IMR-90 (cell line): Measurements from ENCODE around the gene CLPTM1. TPM values are rescaled to one million over a fixed set of nuclear protein-coding genes. Genes with fewer than 3 reads are reported as not detected.
"Not testable (repeated sequence)": the region's sequence is repeated elsewhere in the genome, so short reads cannot be mapped to it uniquely, and the experiment has no call there.

Source experiments
- ATAC-seq: fragments of 200-7000 bp; cut with Tn5 transposase; 2 replicates; pipeline ENCODE4 v1.9.1; 2020; ENCODE audit warnings: low read depth, mild to moderate bottlenecking, moderate library complexity
- BruUV-seq: library from RNA; stranded (reverse); fragments of 400-500 nt; replicated peaks from 2 replicates; lab custom pipeline; 2021; lab: Mats Ljungman, UMichigan
- CTCF ChIA-PET: fragments of 300-600 bp; formaldehyde crosslinking; extraction: SDS; loops from one replicate; lab custom pipeline; 2021; ENCODE audit warnings: antibody characterized with exemption; lab: Yijun Ruan, JAX
- POLR2A ChIA-PET: fragments of 300-600 bp; sonication (Branson Sonifier 250); formaldehyde crosslinking; loops from one replicate; lab custom pipeline; 2022; ENCODE audit warnings: antibody characterized with exemption; ENCODE audit not compliant: unreplicated experiment; lab: Charles Lee
- DNase-seq: peaks from one replicate; pipeline ENCODE4 v3.0.0; 2013
- H2AFZ ChIP-seq: replicated peaks from 2 replicates; pipeline ENCODE3; 2013; ENCODE audit warnings: low read length, mild to moderate bottlenecking; ENCODE audit not compliant: poor library complexity
- H2AK5ac ChIP-seq: 2 replicates; pipeline ENCODE4 v1.6.1; 2013; ENCODE audit warnings: low read depth, low read length, inconsistent platforms
- H2AK9ac ChIP-seq: replicated peaks from 2 replicates; pipeline ENCODE3; 2013; ENCODE audit warnings: mild to moderate bottlenecking, low read depth, low read length, moderate library complexity; ENCODE audit not compliant: poor library complexity
- H2BK120ac ChIP-seq: 2 replicates; pipeline ENCODE4 v1.6.1; 2013; ENCODE audit warnings: low read depth, low read length, inconsistent platforms
- H2BK15ac ChIP-seq: 3 replicates; pipeline ENCODE4 v1.6.1; 2013; ENCODE audit warnings: low read depth, low read length, inconsistent platforms
- H2BK20ac ChIP-seq: 2 replicates; pipeline ENCODE4 v1.6.1; 2013; ENCODE audit warnings: low read depth, mild to moderate bottlenecking, inconsistent platforms, low read length, moderate library complexity
- H2BK5ac ChIP-seq: 2 replicates; pipeline ENCODE4 v1.6.1; 2013; ENCODE audit warnings: mild to moderate bottlenecking, low read depth, low read length, inconsistent platforms; ENCODE audit not compliant: poor library complexity, severe bottlenecking
- H3K14ac ChIP-seq: replicated peaks from 2 replicates; pipeline ENCODE4 v1.6.1; 2013; ENCODE audit warnings: low read depth, low read length, inconsistent platforms
- H3K18ac ChIP-seq: 2 replicates; pipeline ENCODE4 v1.6.1; 2013; ENCODE audit warnings: low read depth, low read length, control low read depth
- H3K23ac ChIP-seq: 2 replicates; pipeline ENCODE4 v1.6.1; 2013; ENCODE audit warnings: low read depth, low read length, inconsistent platforms
- H3K27ac ChIP-seq: 2 replicates; pipeline ENCODE4 v1.5.1; 2013; ENCODE audit warnings: mild to moderate bottlenecking, control low read depth, low read length; ENCODE audit not compliant: insufficient read depth
- H3K27me3 ChIP-seq: 2 replicates; pipeline ENCODE4 v1.6.1; 2013; ENCODE audit warnings: low read length; ENCODE audit not compliant: control insufficient read depth, insufficient read depth
- H3K36me3 ChIP-seq: 2 replicates; pipeline ENCODE4 v1.6.1; 2013; ENCODE audit warnings: low read length, mixed read lengths; ENCODE audit not compliant: control insufficient read depth, insufficient read depth
- H3K4ac ChIP-seq: 2 replicates; pipeline ENCODE4 v1.6.1; 2013; ENCODE audit warnings: low read depth, low read length, inconsistent platforms
- H3K4me1 ChIP-seq: 2 replicates; pipeline ENCODE4 v1.6.1; 2013; ENCODE audit warnings: low read length, mixed read lengths; ENCODE audit not compliant: control insufficient read depth, insufficient read depth
- H3K4me2 ChIP-seq: 2 replicates; pipeline ENCODE4 v1.6.1; 2013; ENCODE audit warnings: low read depth, mild to moderate bottlenecking, control low read depth, low read length, moderate library complexity
- H3K4me3 ChIP-seq: 2 replicates; pipeline ENCODE4 v1.5.1; 2013; ENCODE audit warnings: low read depth, mild to moderate bottlenecking, control low read depth, low read length, moderate library complexity; ENCODE audit not compliant: insufficient read depth
- H3K56ac ChIP-seq: 2 replicates; pipeline ENCODE4 v1.6.1; 2013; ENCODE audit warnings: low read length, inconsistent platforms; ENCODE audit not compliant: insufficient read depth; ENCODE audit errors: extremely low read depth
- H3K79me1 ChIP-seq, 2 experiments: 2 replicates each; pipeline ENCODE4 v1.6.1; 2013; ENCODE audit warnings: low read length in 2 of 2, inconsistent platforms in 1 of 2, low read depth in 1 of 2
- H3K9ac ChIP-seq: 2 replicates; pipeline ENCODE4 v1.6.1; 2013; ENCODE audit warnings: low read depth, low read length, control low read depth
- H3K9me1 ChIP-seq: 2 replicates; pipeline ENCODE4 v1.6.1; 2013; ENCODE audit warnings: low read length, inconsistent platforms; ENCODE audit not compliant: insufficient read depth
- H3K9me3 ChIP-seq: 2 replicates; pipeline ENCODE4 v1.6.1; 2013; ENCODE audit warnings: low read length; ENCODE audit not compliant: control insufficient read depth, insufficient read depth
- H4K20me1 ChIP-seq: 2 replicates; pipeline ENCODE4 v1.6.1; 2013; ENCODE audit warnings: low read length, inconsistent platforms; ENCODE audit not compliant: insufficient read depth
- H4K5ac ChIP-seq: 2 replicates; pipeline ENCODE4 v1.6.1; 2013; ENCODE audit warnings: mild to moderate bottlenecking, low read depth, low read length, control low read depth
- H4K8ac ChIP-seq, 2 experiments: 2 replicates each; pipeline ENCODE4 v1.6.1; 2013; ENCODE audit warnings: low read depth in 2 of 2, low read length in 2 of 2, control low read depth in 1 of 2, inconsistent platforms in 1 of 2
- H4K91ac ChIP-seq: 2 replicates; pipeline ENCODE4 v1.6.1; 2013; ENCODE audit warnings: low read depth, low read length, inconsistent platforms; ENCODE audit not compliant: insufficient read depth
- FOS ChIP-seq: fragments of 150-350 bp; IDR thresholded peaks from 2 replicates; pipeline ENCODE4 v1.6.1; 2016; ENCODE audit warnings: low read depth, low read length
- RFX5 ChIP-seq: IDR thresholded peaks from 2 replicates; pipeline ENCODE4 v1.8.0; 2012; ENCODE audit warnings: low read depth, mild to moderate bottlenecking, low read length, moderate library complexity
- WGBS, 2 experiments: methylation state at CpG; one replicate each; pipeline versions ENCODE4 v1.1.5 to v1.1.7; 2013; ENCODE audit warnings: missing lambda C conversion rate in 2 of 2; ENCODE audit not compliant: insufficient read length in 1 of 2; ENCODE audit errors: extremely low coverage in 2 of 2; 5-methylcytosine and 5-hydroxymethylcytosine counted together
- dilution Hi-C: fragments of 300-500 bp; cut with HindIII; formaldehyde crosslinking; loops from one replicate; pipeline ENCODE4 v1.14.3; 2018; ENCODE audit warnings: low sequenced_read_pairs; ENCODE audit not compliant: unreplicated experiment
- in situ Hi-C: fragments of 300-500 bp; cut with MboI; formaldehyde crosslinking; loops from 3 replicates; pipeline ENCODE4 v1.14.3; 2019; ENCODE audit warnings: low sequenced_read_pairs, inconsistent platforms, mixed read lengths
- intact Hi-C: fragments of 100-400 bp; cut with micrococcal nuclease; formaldehyde crosslinking; loops from 2 replicates; pipeline ENCODE4 v1.10.0; 2022
- polyA plus RNA-seq, 3 experiments: library from polyadenylated mRNA; depleted of rRNA; stranded (reverse); fragments of >200 nt; gene quantifications; 2 replicates each; pipeline ENCODE4 v1.2.3, GENCODE V29; 2012; ENCODE audit warnings: low replicate concordance in 1 of 3
- total RNA-seq: library from RNA; depleted of rRNA; stranded (reverse); fragments of >200 nt; gene quantifications from 2 replicates; pipeline ENCODE4 v1.2.3, GENCODE V29; 2012

CLPTM1 gene
- total and polyA plus RNA-seq, 2 of the 4 experiments (the other 2 are of a cell fraction) = 23.8 to 88.8 TPM

DNA sequence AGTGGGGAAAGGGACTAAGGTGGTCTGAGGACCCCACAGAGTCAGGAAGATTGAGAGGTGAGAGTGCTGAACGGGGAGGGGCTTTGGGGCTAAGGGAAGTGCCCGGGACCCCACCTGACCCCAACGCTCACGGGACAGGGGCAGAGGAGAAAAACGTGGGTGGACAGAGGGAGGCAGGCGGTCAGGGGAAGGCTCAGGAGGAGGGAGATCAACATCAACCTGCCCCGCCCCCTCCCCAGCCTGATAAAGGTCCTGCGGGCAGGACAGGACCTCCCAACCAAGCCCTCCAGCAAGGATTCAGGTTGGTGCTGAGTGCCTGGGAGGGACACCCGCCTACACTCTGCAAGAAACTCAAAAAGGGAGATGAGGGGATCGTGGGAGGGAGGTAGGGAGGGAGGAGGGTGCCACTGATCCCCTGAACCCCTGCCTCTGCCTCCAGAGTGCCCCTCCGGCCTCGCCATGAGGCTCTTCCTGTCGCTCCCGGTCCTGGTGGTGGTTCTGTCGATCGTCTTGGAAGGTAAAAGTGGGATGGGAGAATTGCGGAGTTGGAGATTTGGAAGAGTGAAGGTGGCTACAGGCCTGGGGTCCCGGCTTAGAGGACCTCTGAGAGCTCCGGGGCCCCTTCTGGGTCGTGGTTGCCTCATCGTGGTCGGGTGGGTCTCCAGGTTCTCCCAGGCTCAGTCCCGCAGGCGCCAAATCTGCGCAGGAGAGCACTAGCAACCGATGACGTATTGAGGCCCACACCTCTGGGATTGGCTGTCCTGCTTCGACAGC lies 40.6 kb upstream of the CLPTM1 start, which contains the start of gene APOC1:
Gene APOC1, plus strand, starts transcription at position 176 of the 774 bp plus-strand sequence. Its CDS starts 284 bp downstream, at position 460.
- H3K27ac ChIP-seq, H3K27me3 ChIP-seq, dilution Hi-C loops, H2BK20ac ChIP-seq, CTCF ChIA-PET, H3K36me3 ChIP-seq, H3K9me3 ChIP-seq, H2BK5ac ChIP-seq, BruUV-seq, H4K20me1 ChIP-seq, H3K9me1 ChIP-seq, POLR2A ChIA-PET, H3K79me1 ChIP-seq, H3K18ac ChIP-seq, intact Hi-C loops: not testable (repeated sequence)
- peak; percentile 97 for TF ChIP-seq RFX5
- 0 out of 2 replicates have a peak, but pooled peaks have one; percentile 5 for TF ChIP-seq FOS
- Histone ChIP-seq H3K4me3 (peak within 1 kb of the TSS; percentile 42), H2AFZ (peak within 1 kb of the TSS; percentile 94), H3K56ac (peak within 1 kb of the TSS; percentile 17; the same call in 1 of the 2 replicates), H4K91ac (peak within 1 kb of the TSS; percentile 31; the same call in 1 of the 2 replicates), H4K5ac (peak within 1 kb of the TSS; percentile 58), H3K14ac (peak within 1 kb of the TSS; percentile 4; the same call in 1 of the 2 replicates), H4K8ac (peak within 1 kb of the TSS; percentile 55 to 86; a peak in 3 of 4 replicates), H2AK9ac (peak within 1 kb of the TSS; percentile 16), H3K4ac (peak within 1 kb of the TSS; percentile 55), H3K4me2 (peak within 1 kb of the TSS; percentile 57), H2AK5ac (peak within 1 kb of the TSS; percentile 85; the same call in 1 of the 2 replicates), H3K4me1 (peaks cover 12% of the 10 kb centered on the region), H3K23ac (peak within 1 kb of the TSS; percentile 26; the same call in 1 of the 2 replicates), H3K9ac (peak within 1 kb of the TSS; percentile 7; the same call in 1 of the 2 replicates), H2BK120ac (peak within 1 kb of the TSS; percentile 70; the same call in 1 of the 2 replicates), H2BK15ac (peak within 1 kb of the TSS; percentile 8; the same call in 1 of the 3 replicates)
- in situ Hi-C loops = loop anchor here (5.0 kb wide), 1 partner anchor 38 kb away; no protein-coding TSS in a partner anchor
- ATAC-seq (peak; percentile 94), DNase-seq (peak; percentile 73)
- no CpG with 5 or more reads among the region's 28 CpGs for WGBS, 2 experiments
